H9 (cell line): Measurements from ENCODE around the gene TSPAN17. TPM values are rescaled to one million over a fixed set of nuclear protein-coding genes. Genes with fewer than 3 reads are reported as not detected.

Experiments
- DNase-seq: peaks from one replicate; pipeline ENCODE4 v3.0.0-alpha.2; 2017
- H2AFZ ChIP-seq: one replicate; pipeline ENCODE4 v1.6.1; 2013; ENCODE audit warnings: mild to moderate bottlenecking, low read length, control low read depth, moderate library complexity
- H2AK5ac ChIP-seq: 2 replicates; pipeline ENCODE4 v1.6.1; 2013; ENCODE audit warnings: low read length, control low read depth, mixed read lengths; ENCODE audit not compliant: insufficient read length
- H2BK120ac ChIP-seq: one replicate; pipeline ENCODE4 v1.6.1; 2013; ENCODE audit warnings: low read depth, mild to moderate bottlenecking, low read length, control low read depth, inconsistent platforms; ENCODE audit not compliant: poor library complexity, severe bottlenecking
- H2BK12ac ChIP-seq: 2 replicates; pipeline ENCODE4 v1.6.1; 2013; ENCODE audit warnings: low read length, control low read depth, mixed read lengths, low read depth; ENCODE audit not compliant: insufficient read length
- H2BK15ac ChIP-seq: 2 replicates; pipeline ENCODE4 v1.6.1; 2013; ENCODE audit warnings: low read depth, low read length, control low read depth
- H2BK20ac ChIP-seq: one replicate; pipeline ENCODE4 v1.6.1; 2013; ENCODE audit warnings: low read depth, mild to moderate bottlenecking, low read length, control low read depth, inconsistent platforms; ENCODE audit not compliant: poor library complexity, severe bottlenecking
- H2BK5ac ChIP-seq: 2 replicates; pipeline ENCODE4 v1.6.1; 2013; ENCODE audit warnings: low read length, control low read depth, mixed read lengths; ENCODE audit not compliant: insufficient read length
- H3K14ac ChIP-seq: 2 replicates; pipeline ENCODE4 v1.6.1; 2013; ENCODE audit warnings: low read length, control low read depth; ENCODE audit not compliant: insufficient read depth
- H3K18ac ChIP-seq: 2 replicates; pipeline ENCODE4 v1.6.1; 2013; ENCODE audit warnings: low read depth, mild to moderate bottlenecking, mixed read lengths, low read length, control low read depth; ENCODE audit not compliant: insufficient read length
- H3K23ac ChIP-seq: 2 replicates; pipeline ENCODE4 v1.6.1; 2013; ENCODE audit warnings: low read length, control low read depth, mixed read lengths, low read depth; ENCODE audit not compliant: insufficient read length
- H3K23me2 ChIP-seq: 2 replicates; pipeline ENCODE4 v1.6.1; 2013; ENCODE audit warnings: low read depth, mild to moderate bottlenecking, mixed read lengths, low read length, control low read depth; ENCODE audit not compliant: insufficient read length, poor library complexity, severe bottlenecking
- H3K27ac ChIP-seq: 2 replicates; pipeline ENCODE4 v1.5.1; 2013; ENCODE audit warnings: low read length, control low read depth, mixed read lengths, low read depth; ENCODE audit not compliant: insufficient read length
- H3K27me3 ChIP-seq: 2 replicates; pipeline ENCODE4 v1.6.1; 2013; ENCODE audit warnings: low read length, control low read depth, inconsistent platforms; ENCODE audit not compliant: insufficient read depth
- H3K4ac ChIP-seq: 2 replicates; pipeline ENCODE4 v1.6.1; 2013; ENCODE audit warnings: low read depth, mild to moderate bottlenecking, control low read depth, inconsistent platforms, low read length, moderate library complexity
- H3K4me1 ChIP-seq: 2 replicates; pipeline ENCODE4 v1.6.1; 2013; ENCODE audit warnings: low read length, control low read depth, inconsistent platforms; ENCODE audit not compliant: insufficient read depth
- H3K4me2 ChIP-seq: 2 replicates; pipeline ENCODE4 v1.6.1; 2013; ENCODE audit warnings: low read length, control low read depth, mixed read lengths; ENCODE audit not compliant: insufficient read length, insufficient read depth
- H3K56ac ChIP-seq: 2 replicates; pipeline ENCODE4 v1.6.1; 2013; ENCODE audit warnings: low read depth, mild to moderate bottlenecking, mixed read lengths, low read length, control low read depth; ENCODE audit not compliant: insufficient read length
- H3K79me1 ChIP-seq: 2 replicates; pipeline ENCODE4 v1.6.1; 2013; ENCODE audit warnings: low read depth, mild to moderate bottlenecking, moderate library complexity, low read length, control low read depth, inconsistent platforms; ENCODE audit not compliant: insufficient read depth, poor library complexity, severe bottlenecking
- H3K79me2 ChIP-seq: 2 replicates; pipeline ENCODE4 v1.6.1; 2013; ENCODE audit warnings: low read length, control low read depth, inconsistent platforms; ENCODE audit not compliant: insufficient read depth
- H3K9ac ChIP-seq: 2 replicates; pipeline ENCODE4 v1.6.1; 2013; ENCODE audit warnings: low read length, control low read depth, mixed read lengths; ENCODE audit not compliant: insufficient read length; ENCODE audit errors: extremely low read depth
- H3K9me3 ChIP-seq: one replicate; pipeline ENCODE4 v1.6.1; 2013; ENCODE audit warnings: low read depth, low read length, inconsistent platforms; ENCODE audit not compliant: control insufficient read depth
- H3T11ph ChIP-seq: one replicate; pipeline ENCODE4 v1.6.1; 2013; ENCODE audit warnings: mild to moderate bottlenecking, low read length, control low read depth, inconsistent platforms
- H4K20me1 ChIP-seq: one replicate; pipeline ENCODE4 v1.6.1; 2013; ENCODE audit not compliant: control insufficient read depth, insufficient read length, insufficient read depth
- H4K5ac ChIP-seq: 2 replicates; pipeline ENCODE4 v1.6.1; 2013; ENCODE audit warnings: low read depth, mild to moderate bottlenecking, mixed read lengths, low read length, control low read depth; ENCODE audit not compliant: insufficient read length
- H4K8ac ChIP-seq: replicated peaks from 2 replicates; pipeline ENCODE4 v1.6.1; 2013; ENCODE audit warnings: low read length, control low read depth, mixed read lengths, low read depth; ENCODE audit not compliant: insufficient read length
- H4K91ac ChIP-seq: 2 replicates; pipeline ENCODE4 v1.6.1; 2013; ENCODE audit warnings: low read depth, mild to moderate bottlenecking, moderate library complexity, mixed read lengths, low read length, control low read depth; ENCODE audit not compliant: insufficient read length
- H3K27ac Mint-ChIP-seq, 3 experiments: 2 replicates in 2 of 3; 3 replicates in 1 of 3; pipeline ENCODE4 v1.8.0; 2020 to 2021; ENCODE audit warnings: mixed read lengths in 3 of 3, mild to moderate bottlenecking in 1 of 3, moderate library complexity in 1 of 3
- H3K27me3 Mint-ChIP-seq: 2 replicates; pipeline ENCODE4 v1.8.0; 2021; ENCODE audit warnings: low read depth, mild to moderate bottlenecking, moderate library complexity, mixed read lengths
- H3K36me3 Mint-ChIP-seq, 3 experiments: 2 replicates in 2 of 3; 3 replicates in 1 of 3; pipeline ENCODE4 v1.8.0; 2020 to 2021; ENCODE audit warnings: low read depth in 3 of 3, mixed read lengths in 3 of 3; ENCODE audit not compliant: insufficient read depth in 1 of 3
- H3K4me1 Mint-ChIP-seq, 2 experiments: 2 replicates each; pipeline ENCODE4 v1.8.0; 2020; ENCODE audit warnings: mixed read lengths in 2 of 2
- H3K4me3 Mint-ChIP-seq, 2 experiments: 2 replicates in 1 of 2; 3 replicates in 1 of 2; pipeline ENCODE4 v1.8.0; 2020 to 2021; ENCODE audit warnings: mild to moderate bottlenecking in 2 of 2, mixed read lengths in 2 of 2, moderate library complexity in 1 of 2
- H3K9me3 Mint-ChIP-seq, 2 experiments: 2 replicates in 1 of 2; 3 replicates in 1 of 2; pipeline ENCODE4 v1.8.0; 2020; ENCODE audit warnings: mild to moderate bottlenecking in 2 of 2, mixed read lengths in 2 of 2, moderate library complexity in 1 of 2
- WGBS: extraction: QIAGEN DNeasy Blood & Tissue Kit; methylation state at CpG from one replicate; pipeline ENCODE4 v1.1.7; 2013; ENCODE audit warnings: missing lambda C conversion rate, low lambda C conversion rate, mixed read lengths; ENCODE audit not compliant: insufficient read length; ENCODE audit errors: extremely low coverage; 5-methylcytosine and 5-hydroxymethylcytosine counted together
- total RNA-seq: library from RNA; stranded (reverse); gene quantifications from 2 replicates; pipeline ENCODE4 v1.2.1, GENCODE V29; 2021
- TF ChIP-seq, protein P1 (sequence below): fragments of 200-600 bp; sonication (generic); conservative IDR thresholded peaks from 3 replicates; pipeline ENCODE4 v1.8.0; 2021; ENCODE audit warnings: antibody characterized with exemption, mild to moderate bottlenecking

TSPAN17 gene
- total RNA-seq, 1 experiment from 2014 or later: 46.8 TPM

DNA sequence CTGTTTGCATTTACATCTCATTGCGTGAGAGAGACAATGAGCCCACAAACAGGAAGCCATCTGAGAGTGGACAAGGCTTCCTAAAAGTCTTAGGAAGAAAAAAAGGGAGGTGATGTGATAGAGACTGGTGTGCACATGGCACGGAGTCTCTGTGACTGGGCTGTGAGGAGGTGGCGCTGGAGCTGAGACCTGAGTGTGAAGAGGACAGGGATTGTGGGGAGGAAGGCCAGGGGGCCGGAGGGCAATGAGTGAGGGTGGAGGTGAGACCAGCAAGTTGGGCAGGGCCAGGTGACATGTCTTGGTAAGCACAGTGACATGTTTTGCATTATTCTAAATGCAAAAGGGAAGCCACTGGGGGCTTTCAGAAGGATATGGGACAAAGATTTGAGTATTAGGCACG lies 45.0 kb downstream of the TSPAN17 start:
- H3K4me3 Mint-ChIP-seq: peak overlapping the region in 1 of 2 experiments; percentile 35; a peak in 1 of 5 replicates
- Histone ChIP-seq H3K79me1 (no peaks in the 10 kb centered on the region), H2AFZ (no peak overlapping the region), H3K27me3 (no peaks in the 10 kb centered on the region), H3K4me2 (no peak overlapping the region), H3K4me1 (peaks cover 6% of the 10 kb centered on the region; the same call in 1 of the 2 replicates), H4K8ac (no peak overlapping the region), H2BK15ac (no peak overlapping the region), H2AK5ac (no peak overlapping the region), H3K79me2 (no peaks in the 10 kb centered on the region), H3K4ac (no peak overlapping the region), H3K14ac (no peak overlapping the region), H3K27ac (no peak overlapping the region), H3K56ac (no peak overlapping the region), H3T11ph (no peak overlapping the region), H4K20me1 (no peaks in the 10 kb centered on the region), H2BK12ac (no peak overlapping the region), H3K18ac (no peak overlapping the region), H2BK20ac (no peak overlapping the region), H3K9ac (no peak overlapping the region), H4K5ac (no peak overlapping the region), H2BK5ac (no peak overlapping the region), H4K91ac (no peak overlapping the region), H3K9me3 (no peaks in the 10 kb centered on the region), H3K23me2 (no peaks in the 10 kb centered on the region), H2BK120ac (no peak overlapping the region), H3K23ac (no peak overlapping the region)
- peaks cover 58 to 66% of the 10 kb centered on the region in 2 experiments for H3K4me1 Mint-ChIP-seq
- no CpG with 5 or more reads among the region's 5 CpGs for WGBS
- H3K27me3 Mint-ChIP-seq: peaks cover 15% of the 10 kb centered on the region
- no peaks in the 10 kb centered on the region for H3K36me3 Mint-ChIP-seq
- no peaks in the 10 kb centered on the region; a peak in 1 of 5 replicates for H3K9me3 Mint-ChIP-seq
- TF ChIP-seq, protein P1, sequence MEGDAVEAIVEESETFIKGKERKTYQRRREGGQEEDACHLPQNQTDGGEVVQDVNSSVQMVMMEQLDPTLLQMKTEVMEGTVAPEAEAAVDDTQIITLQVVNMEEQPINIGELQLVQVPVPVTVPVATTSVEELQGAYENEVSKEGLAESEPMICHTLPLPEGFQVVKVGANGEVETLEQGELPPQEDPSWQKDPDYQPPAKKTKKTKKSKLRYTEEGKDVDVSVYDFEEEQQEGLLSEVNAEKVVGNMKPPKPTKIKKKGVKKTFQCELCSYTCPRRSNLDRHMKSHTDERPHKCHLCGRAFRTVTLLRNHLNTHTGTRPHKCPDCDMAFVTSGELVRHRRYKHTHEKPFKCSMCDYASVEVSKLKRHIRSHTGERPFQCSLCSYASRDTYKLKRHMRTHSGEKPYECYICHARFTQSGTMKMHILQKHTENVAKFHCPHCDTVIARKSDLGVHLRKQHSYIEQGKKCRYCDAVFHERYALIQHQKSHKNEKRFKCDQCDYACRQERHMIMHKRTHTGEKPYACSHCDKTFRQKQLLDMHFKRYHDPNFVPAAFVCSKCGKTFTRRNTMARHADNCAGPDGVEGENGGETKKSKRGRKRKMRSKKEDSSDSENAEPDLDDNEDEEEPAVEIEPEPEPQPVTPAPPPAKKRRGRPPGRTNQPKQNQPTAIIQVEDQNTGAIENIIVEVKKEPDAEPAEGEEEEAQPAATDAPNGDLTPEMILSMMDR: no peak
- H3K27ac Mint-ChIP-seq: peak overlapping the region in 2 of 3 experiments; percentile 10 to 16; a peak in 2 of 7 replicates
- no peak for DNase-seq
